ENCODE results near the gene MAGT1.
"Not testable (repeated sequence)": the region's sequence is repeated elsewhere in the genome, so short reads cannot be mapped to it uniquely, and the experiment has no call there.

The MAGT1 gene

DNA sequence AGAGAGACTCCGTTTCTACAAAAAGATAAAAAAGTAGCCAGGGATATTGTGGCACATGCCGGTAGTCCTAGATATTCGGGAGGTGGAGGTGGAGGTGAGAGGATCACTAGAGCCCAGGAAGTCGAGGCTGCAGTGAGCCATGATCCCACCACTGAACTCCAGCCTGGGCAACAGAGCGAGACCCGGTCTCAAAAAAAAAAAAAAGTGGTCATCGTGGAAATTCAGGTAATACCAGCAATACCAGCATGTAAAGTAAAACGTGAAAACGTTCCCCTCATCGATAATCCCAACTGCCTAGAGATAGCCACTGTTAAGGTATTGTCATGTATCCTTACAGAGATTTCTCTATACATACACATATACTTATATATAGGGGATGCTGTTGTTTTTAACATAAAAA lies 1.5 kb downstream of the MAGT1 start:
- TF ChIP-seq, protein P1, sequence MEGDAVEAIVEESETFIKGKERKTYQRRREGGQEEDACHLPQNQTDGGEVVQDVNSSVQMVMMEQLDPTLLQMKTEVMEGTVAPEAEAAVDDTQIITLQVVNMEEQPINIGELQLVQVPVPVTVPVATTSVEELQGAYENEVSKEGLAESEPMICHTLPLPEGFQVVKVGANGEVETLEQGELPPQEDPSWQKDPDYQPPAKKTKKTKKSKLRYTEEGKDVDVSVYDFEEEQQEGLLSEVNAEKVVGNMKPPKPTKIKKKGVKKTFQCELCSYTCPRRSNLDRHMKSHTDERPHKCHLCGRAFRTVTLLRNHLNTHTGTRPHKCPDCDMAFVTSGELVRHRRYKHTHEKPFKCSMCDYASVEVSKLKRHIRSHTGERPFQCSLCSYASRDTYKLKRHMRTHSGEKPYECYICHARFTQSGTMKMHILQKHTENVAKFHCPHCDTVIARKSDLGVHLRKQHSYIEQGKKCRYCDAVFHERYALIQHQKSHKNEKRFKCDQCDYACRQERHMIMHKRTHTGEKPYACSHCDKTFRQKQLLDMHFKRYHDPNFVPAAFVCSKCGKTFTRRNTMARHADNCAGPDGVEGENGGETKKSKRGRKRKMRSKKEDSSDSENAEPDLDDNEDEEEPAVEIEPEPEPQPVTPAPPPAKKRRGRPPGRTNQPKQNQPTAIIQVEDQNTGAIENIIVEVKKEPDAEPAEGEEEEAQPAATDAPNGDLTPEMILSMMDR (conservative IDR thresholded peaks at IDR 0.05; ENCODE audit: low read depth, low read length): no peak
- Histone ChIP-seq H3K79me2 (ENCODE audit: insufficient read depth, low read depth) (peaks cover 55% of the 10 kb centered on the region), H3K4me3 (IDR thresholded peaks at IDR 0.05; ENCODE audit: insufficient read depth, low read depth, low read length) (no peak overlapping the region), H3K36me3 (ENCODE audit: insufficient read depth) (no peaks in the 10 kb centered on the region), H4K20me1 (ENCODE audit: insufficient read depth) (no peaks in the 10 kb centered on the region), H2AFZ (ENCODE audit: low read depth) (no peak overlapping the region), H3K4me2 (peak overlapping the region; percentile 93), H3K4me1 (ENCODE audit: low read depth, poor library complexity, severe bottlenecking) (peaks cover 9% of the 10 kb centered on the region), H3K9ac (no peak overlapping the region), H3K27me3 (ENCODE audit: insufficient read depth, low read depth) (no peaks in the 10 kb centered on the region), H3K27ac (no peak overlapping the region)

- Histone ChIP-seq H3K27ac (no peak overlapping the region), H3K4me1 (ENCODE audit: low read depth, poor library complexity, severe bottlenecking) (peaks cover 8% of the 10 kb centered on the region), H3K79me2 (ENCODE audit: insufficient read depth, low read depth) (peaks cover 55% of the 10 kb centered on the region), H4K20me1 (ENCODE audit: insufficient read depth) (no peaks in the 10 kb centered on the region), H3K4me2 (no peak overlapping the region), H3K36me3 (ENCODE audit: insufficient read depth) (no peaks in the 10 kb centered on the region), H2AFZ (ENCODE audit: low read depth) (no peak overlapping the region), H3K9ac (no peak overlapping the region), H3K4me3 (IDR thresholded peaks at IDR 0.05; ENCODE audit: insufficient read depth, low read depth, low read length) (no peak overlapping the region), H3K27me3 (ENCODE audit: insufficient read depth, low read depth) (no peaks in the 10 kb centered on the region)
- TF ChIP-seq, protein P1 (conservative IDR thresholded peaks at IDR 0.05; ENCODE audit: low read depth, low read length): no peak
These were observed 2.3 kb downstream of the MAGT1 start for GRCh38 chrX:77892887-77893286.

GRCh38 chrX:77881418-77881817 lies 13.8 kb downstream of the MAGT1 start:
- not testable (repeated sequence) for H3K36me3 ChIP-seq (ENCODE audit: insufficient read depth); H3K9ac ChIP-seq; H2AFZ ChIP-seq (ENCODE audit: low read depth)

DNA sequence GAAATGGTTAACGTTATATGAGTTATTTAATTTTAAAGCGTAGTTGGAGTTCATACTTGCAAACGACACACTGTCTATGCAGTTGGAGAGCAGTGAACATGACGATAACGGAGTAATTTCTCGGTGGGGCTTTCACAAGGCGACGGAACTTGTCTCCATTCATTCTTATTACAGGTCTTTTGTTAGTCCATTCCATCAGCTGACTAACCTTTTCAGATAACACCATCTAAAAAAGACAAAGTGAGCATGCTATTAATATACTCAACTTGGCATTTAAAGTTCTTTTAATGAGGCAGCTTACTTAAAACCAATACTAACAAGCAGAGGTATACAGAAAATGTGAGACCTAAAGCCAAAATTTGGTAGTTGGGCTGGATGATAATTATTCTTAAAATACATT lies 19.9 kb downstream of the MAGT1 start:
- Histone ChIP-seq H3K4me3 (IDR thresholded peaks at IDR 0.05; ENCODE audit: insufficient read depth, low read depth, low read length) (no peak overlapping the region), H3K4me2 (no peak overlapping the region), H4K20me1 (ENCODE audit: insufficient read depth) (no peaks in the 10 kb centered on the region), H3K79me2 (ENCODE audit: insufficient read depth, low read depth) (no peaks in the 10 kb centered on the region), H3K36me3 (ENCODE audit: insufficient read depth) (no peaks in the 10 kb centered on the region; the same call in 1 of the 2 replicates), H2AFZ (ENCODE audit: low read depth) (no peak overlapping the region), H3K27ac (no peak overlapping the region), H3K27me3 (ENCODE audit: insufficient read depth, low read depth) (no peaks in the 10 kb centered on the region), H3K9ac (no peak overlapping the region), H3K4me1 (ENCODE audit: low read depth, poor library complexity, severe bottlenecking) (no peaks in the 10 kb centered on the region)
- TF ChIP-seq, protein P1 (conservative IDR thresholded peaks at IDR 0.05; ENCODE audit: low read depth, low read length): no peak

More at GRCh38 chrX:77881418-77881817, 13.8 kb downstream of the MAGT1 start:
- H3K27ac ChIP-seq; H3K27me3 ChIP-seq (ENCODE audit: insufficient read depth, low read depth); H3K79me2 ChIP-seq (ENCODE audit: insufficient read depth, low read depth); H3K4me2 ChIP-seq; H3K4me3 ChIP-seq (IDR thresholded peaks at IDR 0.05; ENCODE audit: insufficient read depth, low read depth, low read length); H4K20me1 ChIP-seq (ENCODE audit: insufficient read depth); H3K4me1 ChIP-seq (ENCODE audit: low read depth, poor library complexity, severe bottlenecking): not testable (repeated sequence)

DNA sequence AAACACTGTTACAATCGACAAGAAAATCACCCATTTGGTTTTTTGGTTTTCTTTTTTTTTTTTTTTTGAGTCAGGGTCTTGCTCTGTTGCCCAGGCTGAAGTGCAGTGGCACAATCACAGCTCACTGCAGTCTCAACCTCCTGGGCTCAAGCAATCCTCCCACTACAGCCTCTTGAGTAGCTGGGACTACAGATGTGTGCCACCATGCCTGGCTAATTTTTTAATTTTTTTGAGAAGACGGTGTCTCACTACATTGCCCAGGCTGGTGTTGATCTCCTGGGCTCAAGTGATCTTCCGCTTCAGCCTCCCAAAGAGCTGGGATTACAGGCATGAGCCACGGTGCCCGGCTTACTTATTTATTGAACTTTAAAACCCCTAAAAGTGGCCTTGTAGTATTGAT lies 63.7 kb downstream of the MAGT1 start:
- H3K4me3 ChIP-seq (IDR thresholded peaks at IDR 0.05; ENCODE audit: insufficient read depth, low read depth, low read length); H3K36me3 ChIP-seq (ENCODE audit: insufficient read depth); H3K4me2 ChIP-seq; H3K27me3 ChIP-seq (ENCODE audit: insufficient read depth, low read depth); H3K9ac ChIP-seq; H4K20me1 ChIP-seq (ENCODE audit: insufficient read depth); H3K4me1 ChIP-seq (ENCODE audit: low read depth, poor library complexity, severe bottlenecking); H3K27ac ChIP-seq; H2AFZ ChIP-seq (ENCODE audit: low read depth); H3K79me2 ChIP-seq (ENCODE audit: insufficient read depth, low read depth): not testable (repeated sequence)

- not testable (repeated sequence) for H3K4me2 ChIP-seq; H3K27ac ChIP-seq; H2AFZ ChIP-seq (ENCODE audit: low read depth); H3K36me3 ChIP-seq (ENCODE audit: insufficient read depth); H3K4me3 ChIP-seq (IDR thresholded peaks at IDR 0.05; ENCODE audit: insufficient read depth, low read depth, low read length); H4K20me1 ChIP-seq (ENCODE audit: insufficient read depth); H3K27me3 ChIP-seq (ENCODE audit: insufficient read depth, low read depth); H3K9ac ChIP-seq; H3K79me2 ChIP-seq (ENCODE audit: insufficient read depth, low read depth); H3K4me1 ChIP-seq (ENCODE audit: low read depth, poor library complexity, severe bottlenecking)
These were observed 73.2 kb downstream of the MAGT1 start for GRCh38 chrX:77821989-77822388.

All from KMS-11 (cell line).